Spleen (tissue), 11 donors: Measurements from ENCODE around the gene GRB10. TPM values are rescaled to one million over a fixed set of nuclear protein-coding genes. Genes with fewer than 3 reads are reported as not detected.

Experiments
- DNase-seq: peaks from one replicate; pipeline ENCODE4 v3.0.0-alpha.2; 2020
- H3K27ac ChIP-seq, 8 donors: fragments of 200-600 bp; sonication (generic) in 7 of 8; 1 replicate in 4 of 8; 2 replicates in 4 of 8; pipeline versions ENCODE4 v1.5.0 to v1.8.0; 2016 to 2021; ENCODE audit warnings: inconsistent platforms in 4 of 8, mild to moderate bottlenecking in 4 of 8, moderate library complexity in 1 of 8
- H3K27me3 ChIP-seq, 7 donors: fragments of 200-600 bp; sonication (generic) in 6 of 7; replicated peaks in 1 of 7; 1 replicate in 4 of 7; 2 replicates in 3 of 7; pipeline versions ENCODE4 v1.5.0 to v1.8.0; 2016 to 2021; ENCODE audit warnings: inconsistent platforms in 3 of 7, mild to moderate bottlenecking in 1 of 7
- H3K36me3 ChIP-seq, 6 donors: fragments of 200-600 bp; sonication (generic) in 5 of 6; 1 replicate in 4 of 6; 2 replicates in 2 of 6; pipeline versions ENCODE4 v1.5.0 to v1.8.0; 2016 to 2021; ENCODE audit warnings: inconsistent platforms in 2 of 6
- H3K4me1 ChIP-seq, 6 donors: fragments of 200-600 bp; sonication (generic) in 5 of 6; 1 replicate in 3 of 6; 2 replicates in 3 of 6; pipeline versions ENCODE4 v1.5.0 to v1.8.0; 2016 to 2021; ENCODE audit warnings: inconsistent platforms in 3 of 6
- H3K4me3 ChIP-seq, 8 donors: fragments of 200-600 bp; sonication (generic) in 7 of 8; 1 replicate in 4 of 8; 2 replicates in 4 of 8; pipeline versions ENCODE4 v1.5.0 to v1.8.0; 2016 to 2021; ENCODE audit warnings: inconsistent platforms in 4 of 8, mild to moderate bottlenecking in 4 of 8, moderate library complexity in 2 of 8
- H3K9me3 ChIP-seq, 8 donors: fragments of 200-600 bp; sonication (generic) in 7 of 8; 1 replicate in 4 of 8; 2 replicates in 4 of 8; pipeline versions ENCODE4 v1.5.0 to v1.8.0; 2016 to 2021; ENCODE audit warnings: inconsistent platforms in 4 of 8
- POLR2A ChIP-seq, 3 donors: fragments of 450-650 bp; IDR thresholded peaks; one replicate each; pipeline ENCODE4 v1.5.1; 2017; ENCODE audit warnings: antibody characterized with exemption in 3 of 3, mild to moderate bottlenecking in 1 of 3
- POLR2AphosphoS5 ChIP-seq, 3 donors: sonication (generic); formaldehyde crosslinking; IDR thresholded peaks; one replicate each; pipeline ENCODE4 v1.5.1; 2017; ENCODE audit warnings: antibody characterized with exemption in 3 of 3
- WGBS, 5 donors: extraction: QIAGEN DNeasy Blood & Tissue Kit in 3 of 5; methylation state at CpG; one replicate each; pipeline versions ENCODE4 v1.1.5 to v1.1.7; 2013 to 2018; 5-methylcytosine and 5-hydroxymethylcytosine counted together
- intact Hi-C: fragments of 100-400 bp; cut with DNase I; formaldehyde crosslinking; loops from one replicate; pipeline ENCODE4 v1.15.0; 2023; ENCODE audit warnings: low total_unique reads
- polyA plus RNA-seq, 3 donors: library from polyadenylated mRNA; stranded (reverse); fragments of 200-250 nt; gene quantifications; one replicate each; pipeline ENCODE4 v1.2.1, GENCODE V29; 2013
- total RNA-seq, 7 donors: library from RNA; depleted of rRNA in 3 of 7; stranded (reverse); fragments of >200 nt in 3 of 7; fragmentation: NEBNext Ultra II Directional in 4 of 7; extraction: Animal tissue kit (Norgen Biotek cat#: 25700) in 4 of 7; gene quantifications; one replicate each; pipeline versions ENCODE4 v1.1.0 to v1.2.1, GENCODE V29; 2016 to 2021
- TF ChIP-seq, protein P1 (sequence below), 11 experiments: fragments of 200-600 bp in 7 of 11; fragments of 450-650 bp in 4 of 11; sonication (generic) in 4 of 11; IDR thresholded peaks in 8 of 11; conservative IDR thresholded peaks in 3 of 11; 1 replicate in 7 of 11; 2 replicates in 4 of 11; pipeline versions ENCODE4 v1.4.0 to v1.8.0; 2016 to 2021; ENCODE audit warnings: antibody characterized with exemption in 11 of 11, inconsistent platforms in 4 of 11, mild to moderate bottlenecking in 1 of 11
- donor health status: healthy with polysubstance abuse.
- donor health status: DM: no; HTN: no; CAD: no; lungs with moderate emphysema.
- donor health status: DM: no; HTN: no; CAD: no.
- donor health status: Bipolar disorder and iron deficiency.
- donor health status: healthy.
- donor health status: DM: no; HTN: no; CAD: no.
- donor health status: DM: yes; HTN: yes; CAD: no.

Gene GRB10
- total and polyA plus RNA-seq, 10 donors: 11.3 to 159 (median 115) TPM

DNA sequence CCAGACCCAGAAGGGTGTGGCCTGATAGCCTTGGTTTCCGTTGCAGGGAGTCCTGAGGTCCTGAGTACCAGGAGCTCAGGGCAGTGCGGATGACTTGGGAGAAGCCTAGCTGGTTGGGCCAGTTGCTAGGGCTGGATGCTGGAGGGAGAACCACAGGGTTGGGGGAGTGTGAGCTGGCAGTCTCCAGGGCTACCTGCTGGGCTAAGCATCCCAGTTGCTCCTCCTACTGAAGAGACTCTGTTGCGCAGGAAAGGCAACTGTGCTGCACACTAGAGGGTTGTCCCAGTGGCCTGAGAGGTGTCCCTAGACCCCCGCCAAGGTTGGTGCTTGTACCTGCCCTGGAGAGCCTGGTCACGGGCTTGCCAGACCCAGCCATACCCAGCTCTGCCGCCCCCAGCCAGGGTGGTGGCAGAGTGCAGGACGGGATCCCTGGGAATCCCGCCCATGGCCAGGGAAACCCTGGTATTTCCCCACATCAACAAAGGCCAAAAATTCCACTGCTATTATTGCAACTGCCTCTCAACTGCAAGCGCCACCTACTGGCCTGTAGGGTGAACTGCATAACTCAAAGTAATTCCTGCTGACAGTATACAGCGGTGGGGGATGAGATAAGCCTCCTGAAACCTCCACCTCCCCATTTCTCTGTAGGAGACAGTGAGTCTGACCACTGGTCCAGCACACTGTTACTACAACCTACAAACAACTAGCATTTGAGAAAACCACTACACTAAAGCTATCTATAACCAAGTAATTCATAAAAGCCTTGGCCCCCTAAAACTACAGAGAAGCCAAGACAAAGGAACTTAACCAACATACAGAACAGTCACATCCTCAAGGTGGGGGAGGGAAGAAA lies 149.9 kb downstream of the GRB10 start:
- Histone ChIP-seq H3K4me3 (no peak overlapping the region), H3K36me3 (peaks cover 0 to 12% (median 0%) of the 10 kb centered on the region in 6 donors), H3K27me3 (peaks cover 0 to 5% (median 0%) of the 10 kb centered on the region in 7 donors), H3K9me3 (peaks cover 0 to 9% (median 5%) of the 10 kb centered on the region in 8 donors), H3K27ac (no peak overlapping the region), H3K4me1 (peaks cover 0 to 30% (median 13%) of the 10 kb centered on the region in 6 donors)
- TF ChIP-seq, protein P1, sequence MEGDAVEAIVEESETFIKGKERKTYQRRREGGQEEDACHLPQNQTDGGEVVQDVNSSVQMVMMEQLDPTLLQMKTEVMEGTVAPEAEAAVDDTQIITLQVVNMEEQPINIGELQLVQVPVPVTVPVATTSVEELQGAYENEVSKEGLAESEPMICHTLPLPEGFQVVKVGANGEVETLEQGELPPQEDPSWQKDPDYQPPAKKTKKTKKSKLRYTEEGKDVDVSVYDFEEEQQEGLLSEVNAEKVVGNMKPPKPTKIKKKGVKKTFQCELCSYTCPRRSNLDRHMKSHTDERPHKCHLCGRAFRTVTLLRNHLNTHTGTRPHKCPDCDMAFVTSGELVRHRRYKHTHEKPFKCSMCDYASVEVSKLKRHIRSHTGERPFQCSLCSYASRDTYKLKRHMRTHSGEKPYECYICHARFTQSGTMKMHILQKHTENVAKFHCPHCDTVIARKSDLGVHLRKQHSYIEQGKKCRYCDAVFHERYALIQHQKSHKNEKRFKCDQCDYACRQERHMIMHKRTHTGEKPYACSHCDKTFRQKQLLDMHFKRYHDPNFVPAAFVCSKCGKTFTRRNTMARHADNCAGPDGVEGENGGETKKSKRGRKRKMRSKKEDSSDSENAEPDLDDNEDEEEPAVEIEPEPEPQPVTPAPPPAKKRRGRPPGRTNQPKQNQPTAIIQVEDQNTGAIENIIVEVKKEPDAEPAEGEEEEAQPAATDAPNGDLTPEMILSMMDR (IDR thresholded peaks at IDR 0.05 in 8 of 11, conservative IDR thresholded peaks at IDR 0.05 in 3 of 11): peak; percentile 51 to 87 (median 80)
- TF ChIP-seq POLR2AphosphoS5 (IDR thresholded peaks at IDR 0.05) (peak in 1 of 3 donors; percentile 21), POLR2A (IDR thresholded peaks at IDR 0.05) (no peak)
- DNase-seq: no peak
- intact Hi-C loops: no loop called here
- 41 to 75% (median 68%) methylated on average over 8 to 10 of the region's 10 CpGs for WGBS, 5 donors

DNA sequence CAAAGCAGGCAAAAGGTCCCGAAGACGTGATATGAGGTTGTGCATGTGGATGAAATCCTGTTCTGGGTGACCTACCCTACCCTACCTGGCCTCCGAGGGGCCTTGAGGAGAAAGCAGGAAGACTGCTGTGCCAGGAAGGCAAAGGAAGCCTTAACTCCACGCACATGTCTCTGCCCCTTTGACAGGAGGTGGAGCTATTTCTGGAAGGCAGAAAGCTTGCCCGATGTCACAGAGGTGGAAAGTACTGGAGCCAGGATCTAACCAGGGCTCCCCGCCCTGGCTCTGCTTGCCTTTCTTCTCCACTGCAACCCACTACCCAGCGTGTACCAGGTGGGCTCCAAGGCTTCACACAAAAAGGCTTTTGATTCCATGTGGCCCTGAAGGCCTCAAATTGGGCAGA lies 151.1 kb downstream of the GRB10 start:
- intact Hi-C loops: no loop called here
- TF ChIP-seq, protein P1 (IDR thresholded peaks at IDR 0.05 in 8 of 11, conservative IDR thresholded peaks at IDR 0.05 in 3 of 11): no peak
- TF ChIP-seq POLR2AphosphoS5 (IDR thresholded peaks at IDR 0.05) (no peak), POLR2A (IDR thresholded peaks at IDR 0.05) (no peak)
- Histone ChIP-seq H3K27me3 (peaks cover 0 to 5% (median 0%) of the 10 kb centered on the region in 7 donors), H3K4me3 (no peak overlapping the region), H3K4me1 (peaks cover 0 to 30% (median 13%) of the 10 kb centered on the region in 6 donors), H3K36me3 (peaks cover 0 to 24% (median 0%) of the 10 kb centered on the region in 6 donors), H3K27ac (no peak overlapping the region), H3K9me3 (peaks cover 0 to 9% (median 5%) of the 10 kb centered on the region in 8 donors)
- 73 to 79% (median 76%) methylated on average over 7 of the region's 7 CpGs for WGBS, 5 donors
- DNase-seq: no peak

DNA sequence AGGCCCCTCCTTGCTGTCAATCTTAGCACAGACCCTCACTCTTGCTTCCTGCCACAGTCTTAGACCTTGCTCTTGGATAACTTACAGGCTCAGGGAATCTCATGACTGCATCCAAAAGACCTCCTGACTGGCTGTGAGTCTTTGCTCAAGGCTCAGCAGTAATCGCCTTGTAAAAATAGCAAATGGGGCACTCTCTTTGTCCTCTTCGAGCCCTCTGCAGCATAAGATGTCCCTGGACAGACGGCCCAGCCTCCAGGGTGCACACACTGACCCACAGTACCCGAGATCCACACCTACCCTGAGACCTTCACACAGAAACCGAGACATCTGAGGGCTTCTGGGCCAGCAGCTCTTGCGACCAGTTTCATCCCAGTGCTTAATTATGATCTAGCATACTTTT lies 151.6 kb downstream of the GRB10 start:
- no peak for TF ChIP-seq POLR2A (IDR thresholded peaks at IDR 0.05)
- TF ChIP-seq, protein P1 (IDR thresholded peaks at IDR 0.05 in 8 of 11, conservative IDR thresholded peaks at IDR 0.05 in 3 of 11): no peak
- TF ChIP-seq POLR2AphosphoS5 (IDR thresholded peaks at IDR 0.05): no peak
- peaks cover 0 to 8% (median 1%) of the 10 kb centered on the region in 8 donors for H3K9me3 ChIP-seq
- peaks cover 0 to 30% (median 13%) of the 10 kb centered on the region in 6 donors for H3K4me1 ChIP-seq
- WGBS, 5 donors: 86 to 92% (median 91%) methylated on average over 6 of the region's 6 CpGs
- peaks cover 0 to 5% (median 0%) of the 10 kb centered on the region in 7 donors for H3K27me3 ChIP-seq
- H3K36me3 ChIP-seq: peaks cover 0 to 29% (median 0%) of the 10 kb centered on the region in 6 donors
- H3K27ac ChIP-seq: no peak overlapping the region
- intact Hi-C loops: no loop called here
- no peak overlapping the region for H3K4me3 ChIP-seq
- DNase-seq: no peak
